ENCODE measurements around the gene NPBWR2.

GRCh38 chr20:64069209-64069613 is 38.2 kb downstream of the NPBWR2 start:
- TF ChIP-seq, protein P1, sequence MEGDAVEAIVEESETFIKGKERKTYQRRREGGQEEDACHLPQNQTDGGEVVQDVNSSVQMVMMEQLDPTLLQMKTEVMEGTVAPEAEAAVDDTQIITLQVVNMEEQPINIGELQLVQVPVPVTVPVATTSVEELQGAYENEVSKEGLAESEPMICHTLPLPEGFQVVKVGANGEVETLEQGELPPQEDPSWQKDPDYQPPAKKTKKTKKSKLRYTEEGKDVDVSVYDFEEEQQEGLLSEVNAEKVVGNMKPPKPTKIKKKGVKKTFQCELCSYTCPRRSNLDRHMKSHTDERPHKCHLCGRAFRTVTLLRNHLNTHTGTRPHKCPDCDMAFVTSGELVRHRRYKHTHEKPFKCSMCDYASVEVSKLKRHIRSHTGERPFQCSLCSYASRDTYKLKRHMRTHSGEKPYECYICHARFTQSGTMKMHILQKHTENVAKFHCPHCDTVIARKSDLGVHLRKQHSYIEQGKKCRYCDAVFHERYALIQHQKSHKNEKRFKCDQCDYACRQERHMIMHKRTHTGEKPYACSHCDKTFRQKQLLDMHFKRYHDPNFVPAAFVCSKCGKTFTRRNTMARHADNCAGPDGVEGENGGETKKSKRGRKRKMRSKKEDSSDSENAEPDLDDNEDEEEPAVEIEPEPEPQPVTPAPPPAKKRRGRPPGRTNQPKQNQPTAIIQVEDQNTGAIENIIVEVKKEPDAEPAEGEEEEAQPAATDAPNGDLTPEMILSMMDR (IDR thresholded peaks at IDR 0.05) = no peak
- no peak for TF ChIP-seq EP300 (IDR thresholded peaks at IDR 0.05)
